NCI-H1092 treated with DMSO at 0.1 percent for 48 hours (cell line): Measurements from ENCODE around the gene IGSF1.

Experiments used
- DNase-seq: peaks from one replicate; lab custom pipeline; 2025; lab: John Stamatoyannopoulos, UW

IGSF1 gene, protein sequence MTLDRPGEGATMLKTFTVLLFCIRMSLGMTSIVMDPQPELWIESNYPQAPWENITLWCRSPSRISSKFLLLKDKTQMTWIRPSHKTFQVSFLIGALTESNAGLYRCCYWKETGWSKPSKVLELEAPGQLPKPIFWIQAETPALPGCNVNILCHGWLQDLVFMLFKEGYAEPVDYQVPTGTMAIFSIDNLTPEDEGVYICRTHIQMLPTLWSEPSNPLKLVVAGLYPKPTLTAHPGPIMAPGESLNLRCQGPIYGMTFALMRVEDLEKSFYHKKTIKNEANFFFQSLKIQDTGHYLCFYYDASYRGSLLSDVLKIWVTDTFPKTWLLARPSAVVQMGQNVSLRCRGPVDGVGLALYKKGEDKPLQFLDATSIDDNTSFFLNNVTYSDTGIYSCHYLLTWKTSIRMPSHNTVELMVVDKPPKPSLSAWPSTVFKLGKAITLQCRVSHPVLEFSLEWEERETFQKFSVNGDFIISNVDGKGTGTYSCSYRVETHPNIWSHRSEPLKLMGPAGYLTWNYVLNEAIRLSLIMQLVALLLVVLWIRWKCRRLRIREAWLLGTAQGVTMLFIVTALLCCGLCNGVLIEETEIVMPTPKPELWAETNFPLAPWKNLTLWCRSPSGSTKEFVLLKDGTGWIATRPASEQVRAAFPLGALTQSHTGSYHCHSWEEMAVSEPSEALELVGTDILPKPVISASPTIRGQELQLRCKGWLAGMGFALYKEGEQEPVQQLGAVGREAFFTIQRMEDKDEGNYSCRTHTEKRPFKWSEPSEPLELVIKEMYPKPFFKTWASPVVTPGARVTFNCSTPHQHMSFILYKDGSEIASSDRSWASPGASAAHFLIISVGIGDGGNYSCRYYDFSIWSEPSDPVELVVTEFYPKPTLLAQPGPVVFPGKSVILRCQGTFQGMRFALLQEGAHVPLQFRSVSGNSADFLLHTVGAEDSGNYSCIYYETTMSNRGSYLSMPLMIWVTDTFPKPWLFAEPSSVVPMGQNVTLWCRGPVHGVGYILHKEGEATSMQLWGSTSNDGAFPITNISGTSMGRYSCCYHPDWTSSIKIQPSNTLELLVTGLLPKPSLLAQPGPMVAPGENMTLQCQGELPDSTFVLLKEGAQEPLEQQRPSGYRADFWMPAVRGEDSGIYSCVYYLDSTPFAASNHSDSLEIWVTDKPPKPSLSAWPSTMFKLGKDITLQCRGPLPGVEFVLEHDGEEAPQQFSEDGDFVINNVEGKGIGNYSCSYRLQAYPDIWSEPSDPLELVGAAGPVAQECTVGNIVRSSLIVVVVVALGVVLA (N-terminal part only)

DNA sequence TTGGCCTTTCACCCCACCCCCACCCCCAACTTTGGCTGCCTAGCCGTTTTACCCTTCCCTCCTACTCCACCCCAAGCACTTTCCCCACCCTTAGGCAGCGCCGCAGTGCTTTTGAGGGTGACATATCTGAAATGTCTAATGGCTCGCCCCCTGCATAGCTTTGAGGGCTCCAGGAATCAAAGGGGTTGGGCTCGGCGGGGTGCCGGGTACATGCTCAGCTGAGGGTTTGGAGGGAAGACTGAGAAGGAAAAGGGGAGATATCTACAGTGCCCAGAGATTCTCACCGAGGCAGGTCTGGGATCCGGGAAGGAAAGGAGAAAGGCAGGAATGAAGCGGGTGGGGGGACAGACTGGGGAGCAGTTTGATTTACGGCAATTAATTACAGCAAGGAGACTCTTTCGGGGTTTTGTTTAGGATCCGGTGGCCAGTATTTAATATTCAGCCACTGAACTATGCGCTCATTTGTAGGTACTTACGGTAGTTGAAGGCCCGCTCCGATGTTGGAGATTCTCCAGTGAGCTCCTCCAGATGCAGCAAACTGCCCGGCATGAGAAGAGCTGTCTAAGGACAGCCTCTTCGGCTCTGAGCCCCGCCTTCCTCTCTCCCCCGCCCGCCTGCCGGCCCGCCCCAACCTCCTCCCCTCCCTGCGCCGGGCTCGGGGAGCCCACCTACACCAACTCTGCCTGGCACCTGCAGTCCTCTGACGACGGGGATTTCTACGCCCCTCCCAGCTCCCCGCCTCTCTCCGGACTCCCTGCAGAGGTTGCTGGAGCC lies at the start of gene IGSF1:
IGSF1 (minus strand) TSS at position 569 of the 774 bp plus-strand sequence. CDS start 2,632 bp downstream, outside the sequence.
- no peak for DNase-seq

GRCh38 chrX:131332331-131332730 lies 43.2 kb upstream of the IGSF1 start:
- no peak for DNase-seq

- no peak for DNase-seq
Measured at GRCh38 chrX:131331152-131331551, 42.0 kb upstream of the IGSF1 start.

DNA sequence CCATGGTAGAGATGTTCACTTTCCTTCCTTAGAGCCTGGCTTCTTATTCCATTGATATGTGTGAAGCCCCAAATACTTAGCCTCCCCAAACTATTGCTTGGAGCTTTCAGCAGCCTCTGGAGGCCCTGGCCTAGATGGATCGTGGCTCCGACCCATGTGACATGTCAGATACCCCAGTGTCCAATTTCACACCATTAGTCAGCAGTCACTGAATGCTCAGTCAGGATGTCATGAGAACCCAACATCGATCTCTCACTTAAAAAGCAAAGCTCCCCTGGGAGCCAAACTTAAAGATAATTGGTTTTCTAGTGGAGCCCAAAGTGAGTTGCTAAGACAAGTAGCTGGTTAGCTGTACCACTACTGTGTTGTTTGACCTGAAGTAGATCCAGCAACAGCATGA lies 41.6 kb upstream of the IGSF1 start:
- no peak for DNase-seq

GRCh38 chrX:131322651-131323050 lies 33.5 kb upstream of the IGSF1 start:
- no peak for DNase-seq

DNA sequence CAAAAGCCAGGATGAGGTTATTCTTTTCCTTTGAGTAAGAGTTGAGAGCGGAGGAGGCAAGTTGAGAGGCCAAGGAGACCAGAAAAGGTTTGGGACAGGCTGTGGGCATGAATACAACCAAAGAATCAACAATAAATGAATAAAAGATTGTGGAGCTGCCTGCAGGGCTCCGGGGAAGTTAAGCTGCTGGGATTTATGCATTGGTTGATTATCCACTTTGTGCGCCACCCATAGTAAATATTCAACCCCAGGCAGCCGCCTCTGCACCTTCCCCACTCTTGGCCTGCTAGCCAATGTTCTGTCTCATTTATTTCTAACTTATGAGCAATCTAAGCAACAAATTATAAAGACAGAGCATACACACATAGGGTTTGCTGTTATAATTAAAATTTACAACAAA lies 28.2 kb upstream of the IGSF1 start:
- DNase-seq: no peak

- DNase-seq: no peak
Measured at GRCh38 chrX:131316260-131316659, 27.2 kb upstream of the IGSF1 start.

DNA sequence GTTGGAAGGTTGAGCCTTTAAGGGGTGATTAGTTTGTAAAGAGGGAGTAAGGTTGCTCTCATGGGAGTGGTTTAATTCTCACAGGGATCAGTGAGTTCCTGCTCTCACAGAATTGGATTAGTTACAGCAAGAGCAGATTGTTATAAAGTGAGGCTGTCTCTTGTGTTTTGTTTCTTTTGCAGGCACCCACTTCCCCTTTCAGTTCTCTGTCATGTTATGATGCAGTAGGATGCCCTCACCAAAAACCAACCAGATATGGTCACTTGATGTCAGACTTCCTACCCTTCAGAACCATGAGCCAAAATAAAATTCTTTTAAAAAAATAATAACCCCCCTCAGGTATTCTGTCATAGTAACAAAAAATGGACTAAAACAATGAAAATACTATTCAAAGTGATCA lies 19.9 kb upstream of the IGSF1 start:
- DNase-seq: no peak

- no peak for DNase-seq
Measured at GRCh38 chrX:131306601-131307000, 17.5 kb upstream of the IGSF1 start.

GRCh38 chrX:131305926-131306325 lies 16.8 kb upstream of the IGSF1 start:
- DNase-seq: no peak

DNA sequence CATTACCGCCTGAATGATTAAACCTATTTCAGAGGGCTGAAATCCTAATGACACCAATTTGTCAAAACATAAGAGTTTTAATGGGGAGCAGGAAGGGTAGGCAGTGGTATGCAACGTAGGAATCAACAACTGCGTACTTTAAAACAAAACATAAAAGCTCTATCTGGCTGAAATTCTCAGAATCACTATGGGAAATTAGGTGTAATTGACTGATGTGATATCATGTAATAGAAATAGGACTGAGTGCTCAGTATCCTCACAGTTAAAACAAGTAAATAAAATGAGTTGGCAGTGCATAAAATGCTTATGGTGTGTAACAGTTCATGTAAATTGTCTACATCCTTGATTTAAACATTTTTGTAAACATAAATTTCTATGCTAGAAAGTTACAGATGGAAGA lies 13.6 kb upstream of the IGSF1 start:
- no peak for DNase-seq

DNA sequence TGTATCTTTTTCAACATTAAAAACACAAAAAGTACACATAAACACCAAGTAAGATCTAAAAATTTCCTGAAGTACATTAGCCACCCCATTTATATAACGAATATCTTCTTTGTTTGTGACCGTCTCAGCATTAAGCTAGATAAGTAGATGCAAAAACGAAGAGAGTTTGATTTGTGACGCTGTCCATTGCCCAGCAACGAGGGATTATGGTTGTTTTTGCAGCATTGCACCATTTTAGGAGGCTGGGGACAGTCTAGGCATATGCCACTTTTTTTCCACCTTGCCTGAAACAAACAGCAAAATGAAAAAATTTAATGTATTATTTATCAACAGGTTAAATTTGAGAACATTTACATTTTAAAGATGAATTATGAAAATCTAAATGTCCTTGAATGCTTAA lies 12.0 kb upstream of the IGSF1 start:
- DNase-seq: no peak

DNA sequence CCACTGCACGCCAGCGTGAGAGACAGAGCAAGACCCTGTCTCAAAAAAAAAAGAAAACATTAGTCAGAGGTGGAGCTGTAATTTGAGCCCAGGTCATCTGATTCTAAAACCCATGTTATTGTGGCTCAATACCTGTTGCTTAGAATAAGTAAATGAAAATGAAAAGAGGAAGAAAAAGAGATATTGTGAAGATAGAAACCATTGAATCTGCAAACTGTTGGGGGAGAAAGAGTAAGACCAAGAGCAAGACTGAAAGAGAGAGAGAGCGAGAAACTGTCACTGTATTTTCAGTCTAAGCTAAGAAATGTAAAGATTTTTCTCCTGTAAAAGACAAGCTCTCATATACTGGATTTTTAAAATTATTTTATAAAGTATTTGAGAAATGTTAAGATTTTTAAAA lies 9.7 kb upstream of the IGSF1 start:
- no peak for DNase-seq

DNA sequence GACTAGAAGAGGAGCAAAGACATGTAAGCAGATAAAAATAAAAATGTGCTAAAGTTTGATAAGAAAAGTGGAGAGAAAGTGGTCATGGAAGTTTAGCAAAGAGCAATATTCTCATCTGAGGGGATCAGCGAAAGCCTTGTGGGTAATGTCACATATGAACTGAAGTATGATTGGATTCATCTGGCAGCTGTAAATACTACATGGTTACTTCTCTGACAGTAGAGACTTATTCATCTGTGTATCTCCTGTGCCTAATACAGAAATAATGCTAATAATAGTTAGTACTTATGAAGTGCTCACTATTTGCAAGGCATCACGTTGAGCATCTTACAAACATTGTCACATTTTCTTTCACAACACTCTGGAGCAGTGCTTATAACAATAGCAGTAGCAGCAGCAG lies 8.9 kb upstream of the IGSF1 start:
- no peak for DNase-seq

GRCh38 chrX:131289527-131289926 lies 421 bp upstream of the IGSF1 start:
- DNase-seq: no peak

- DNase-seq: no peak
Measured at GRCh38 chrX:131288188-131288587, 918 bp downstream of the IGSF1 start.

DNA sequence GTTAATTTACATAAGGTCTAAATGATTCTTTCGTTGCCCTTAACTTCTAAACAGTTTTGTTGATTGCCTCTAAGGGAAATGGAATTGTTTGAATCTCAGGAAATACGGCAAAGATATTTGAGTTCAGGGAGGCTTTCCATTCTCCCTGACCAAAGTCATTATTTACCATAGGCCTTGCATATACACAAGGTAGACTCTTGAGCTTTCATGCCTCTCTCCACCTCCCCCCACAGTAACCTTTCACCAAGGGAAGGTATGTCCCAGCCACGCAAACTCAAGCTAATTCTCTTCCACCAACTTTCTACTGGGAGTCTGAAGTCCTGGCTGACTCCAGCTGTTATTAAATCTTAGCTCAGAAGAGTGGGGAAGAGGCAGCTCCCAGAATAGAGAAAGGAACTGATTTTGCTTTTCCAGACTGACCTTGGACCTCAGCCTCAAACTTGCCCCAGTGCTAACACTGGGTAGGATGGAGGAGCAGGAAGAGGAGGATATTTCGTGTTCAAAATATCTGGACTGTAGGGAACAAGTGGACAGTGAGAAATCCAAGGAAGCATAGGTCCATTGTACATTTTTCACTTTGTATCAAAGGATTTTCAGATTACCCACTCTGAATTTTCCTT lies 1.4 kb downstream of the IGSF1 start:
- no peak for DNase-seq

DNA sequence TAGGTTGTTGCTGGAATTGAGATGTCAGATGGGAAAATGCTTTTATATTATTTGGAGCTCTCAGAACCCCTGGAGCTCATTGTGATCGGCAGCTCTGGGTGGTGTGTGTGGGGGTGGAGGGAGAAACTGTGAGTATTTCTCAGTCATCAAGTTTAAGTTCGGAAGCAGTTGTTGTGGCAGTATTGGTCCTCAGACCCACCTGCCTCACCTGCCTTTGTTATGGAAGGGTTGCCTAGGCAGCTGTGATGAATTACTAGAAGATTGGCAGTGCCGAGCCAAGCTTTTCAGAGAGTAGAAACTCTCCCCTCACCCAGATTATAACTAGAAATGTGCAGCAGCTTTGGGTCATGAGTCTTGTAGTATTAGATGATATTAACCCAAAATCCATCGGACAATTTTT lies 9.5 kb downstream of the IGSF1 start:
- DNase-seq: no peak

- no peak for DNase-seq
Measured at GRCh38 chrX:131279197-131279596, 9.9 kb downstream of the IGSF1 start.

DNA sequence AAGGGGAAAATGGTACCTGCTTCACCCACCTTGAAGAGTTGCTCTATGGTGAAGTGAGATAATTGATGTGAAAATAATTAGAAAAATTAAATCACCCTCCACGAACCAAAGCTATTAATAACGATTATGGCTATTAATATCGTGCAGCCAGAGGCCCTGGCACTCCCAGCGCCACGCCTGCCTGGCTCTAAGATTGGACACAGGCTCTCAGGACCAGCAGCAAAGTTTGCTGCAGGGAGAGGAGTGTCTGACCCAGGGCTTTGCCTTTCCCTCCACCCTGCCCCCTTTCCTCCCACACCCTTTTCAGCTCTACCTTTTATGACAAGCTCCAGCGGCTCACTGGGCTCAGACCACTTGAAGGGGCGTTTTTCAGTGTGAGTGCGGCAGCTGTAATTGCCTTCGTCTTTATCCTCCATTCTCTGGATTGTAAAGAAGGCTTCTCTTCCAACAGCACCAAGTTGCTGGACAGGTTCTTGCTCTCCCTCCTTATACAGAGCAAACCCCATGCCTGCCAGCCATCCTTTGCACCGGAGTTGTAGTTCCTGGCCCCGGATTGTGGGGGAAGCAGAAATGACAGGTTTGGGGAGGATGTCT lies 11.5 kb downstream of the IGSF1 start:
- no peak for DNase-seq

- no peak for DNase-seq
Measured at GRCh38 chrX:131273011-131273410, 16.1 kb downstream of the IGSF1 start.
